Fibroblast of skin of scalp (primary cell): ENCODE measurements around the gene CD247.

ENCODE experiments used
- DNase-seq: peaks from one replicate; pipeline ENCODE4 v3.0.0-alpha.2; 2013

CD247 gene

DNA sequence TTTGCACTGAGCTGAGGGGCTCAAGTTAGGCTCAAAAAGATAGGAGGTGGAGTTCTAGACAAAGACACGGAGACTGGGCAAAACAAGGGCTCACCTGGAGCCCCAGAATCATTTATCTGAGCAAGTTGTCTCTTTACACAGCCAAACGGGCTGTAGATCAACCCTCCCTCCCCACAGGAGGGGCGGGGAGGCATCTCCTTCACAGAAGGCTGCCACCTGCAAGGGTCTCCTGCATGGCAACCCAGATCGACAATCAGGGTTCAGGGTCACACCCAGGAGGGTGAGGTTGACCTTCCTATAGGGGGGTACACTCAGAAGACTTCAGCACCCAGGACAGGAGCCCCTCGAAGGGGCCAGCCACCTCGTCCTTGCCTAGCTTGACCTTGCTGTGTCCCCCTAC is 84.0 kb downstream of the CD247 start:
- no peak for DNase-seq

DNA sequence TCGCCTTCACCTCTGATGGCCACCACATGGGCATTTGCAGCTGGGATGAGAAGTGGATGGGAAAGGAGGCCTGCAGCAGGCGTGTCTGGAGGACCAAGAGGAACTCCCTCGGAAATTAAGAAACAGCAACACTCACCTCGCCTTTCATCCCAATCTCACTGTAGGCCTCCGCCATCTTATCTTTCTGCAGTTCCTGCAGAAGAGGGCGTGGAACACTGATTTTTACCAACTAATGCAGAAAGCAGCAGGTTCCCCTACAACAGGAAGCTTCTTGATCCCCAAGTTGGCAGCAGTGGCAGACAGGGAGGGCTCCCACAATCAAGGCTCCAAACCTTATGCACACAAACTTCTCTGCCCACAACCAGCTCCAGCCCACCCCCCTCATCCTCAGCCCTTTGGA is 84.4 kb downstream of the CD247 start:
- no peak for DNase-seq

- DNase-seq: no peak
Observed at GRCh38 chr1:167432780-167433179, 85.5 kb downstream of the CD247 start.

DNA sequence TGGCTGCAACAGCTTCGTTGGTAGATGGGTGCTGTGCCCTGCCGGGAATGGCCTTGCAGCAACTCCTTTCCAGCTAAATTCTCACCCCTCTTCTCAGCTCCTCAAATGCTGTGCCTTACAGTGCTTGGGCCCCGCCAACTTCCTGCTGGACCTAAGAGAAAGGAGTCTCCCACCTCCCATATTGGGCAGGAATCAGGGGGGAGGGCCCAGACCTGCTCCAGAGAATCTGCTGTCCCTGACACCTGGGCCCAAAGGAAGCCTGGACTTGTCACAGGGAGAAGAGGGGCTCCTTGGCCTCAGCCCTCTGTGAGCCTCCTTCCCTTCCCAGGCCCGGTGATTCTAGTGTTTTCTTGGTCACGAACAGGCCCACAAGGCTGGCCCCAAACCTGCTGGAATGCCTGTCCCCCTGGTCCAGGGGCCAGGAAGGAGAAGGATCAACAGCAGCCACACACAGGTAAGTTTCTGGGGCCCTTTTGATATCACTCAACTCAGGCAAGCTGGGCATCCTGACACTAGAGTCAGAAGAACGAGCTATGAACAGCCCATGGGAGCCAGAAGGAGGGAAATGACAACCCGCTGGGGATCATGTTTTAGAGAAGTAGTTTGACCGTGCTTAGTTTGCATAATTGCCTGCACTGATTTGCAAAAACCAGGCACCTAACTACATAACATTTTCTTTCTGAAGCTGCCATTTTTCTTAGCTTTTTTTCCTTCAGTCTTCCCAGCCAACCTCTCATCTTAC is 86.2 kb downstream of the CD247 start:
- DNase-seq: no peak

GRCh38 chr1:167431261-167431908 is 86.9 kb downstream of the CD247 start:
- DNase-seq: no peak

DNA sequence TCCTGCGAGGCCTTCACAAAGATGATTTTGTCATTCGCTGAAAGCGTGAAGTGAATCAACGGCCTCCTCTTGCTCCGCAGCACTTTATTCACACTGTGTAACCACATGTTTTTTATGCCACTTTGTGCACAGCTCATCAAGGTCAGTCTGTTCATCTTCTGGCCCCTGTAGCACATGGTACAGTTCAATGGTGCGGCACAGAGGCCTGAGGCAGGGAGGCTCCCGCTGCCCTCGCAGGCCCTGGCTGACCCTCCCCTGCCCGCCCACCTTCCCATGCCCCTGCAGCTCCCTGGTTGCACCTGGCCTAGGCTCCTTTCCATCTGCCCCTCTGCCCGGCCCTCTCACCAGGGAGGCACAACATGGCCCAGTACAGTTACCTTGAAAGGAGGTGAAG is 87.5 kb downstream of the CD247 start:
- no peak for DNase-seq

- no peak for DNase-seq
Observed at GRCh38 chr1:167430134-167430848, 88.0 kb downstream of the CD247 start.

GRCh38 chr1:167429612-167430011 is 88.7 kb downstream of the CD247 start:
- no peak for DNase-seq

DNA sequence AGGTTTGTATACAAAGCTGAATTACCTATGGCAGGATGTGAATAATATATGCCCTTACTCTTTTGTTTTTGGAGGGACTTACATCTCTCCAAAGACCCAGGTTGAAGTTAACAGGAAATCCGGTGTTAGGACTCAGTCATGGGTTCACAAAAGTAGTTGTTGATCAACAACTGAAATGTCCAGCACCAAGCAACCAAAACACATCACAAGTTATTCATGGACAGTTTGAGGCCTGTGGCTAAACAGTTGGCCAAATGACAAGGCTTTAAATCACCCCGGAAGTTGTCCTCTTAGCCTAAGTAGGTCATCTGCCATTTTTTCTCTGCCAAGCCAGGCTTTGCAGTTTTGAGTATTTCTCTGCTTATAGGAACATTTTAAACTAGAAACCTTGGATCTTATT is 89.9 kb downstream of the CD247 start:
- DNase-seq: no peak

DNA sequence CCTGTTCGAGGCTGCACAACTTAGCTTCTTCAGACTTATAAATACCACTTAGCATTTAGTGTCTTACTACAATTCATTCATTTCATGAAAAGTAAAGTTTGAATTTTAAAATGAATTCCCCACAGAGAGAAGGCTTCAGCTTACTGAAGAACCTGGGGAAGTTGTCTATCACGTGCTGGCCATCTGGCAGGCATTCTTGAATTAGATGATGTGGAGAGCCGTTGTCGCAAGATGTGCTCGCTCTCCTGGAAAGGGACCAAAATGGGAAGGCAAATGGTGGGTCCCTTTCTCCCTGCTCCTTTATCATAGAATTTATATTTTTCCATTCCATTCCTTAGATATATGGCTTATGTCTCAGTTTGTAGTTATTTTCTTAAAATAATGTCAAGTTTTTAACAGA is 90.5 kb downstream of the CD247 start:
- no peak for DNase-seq

DNA sequence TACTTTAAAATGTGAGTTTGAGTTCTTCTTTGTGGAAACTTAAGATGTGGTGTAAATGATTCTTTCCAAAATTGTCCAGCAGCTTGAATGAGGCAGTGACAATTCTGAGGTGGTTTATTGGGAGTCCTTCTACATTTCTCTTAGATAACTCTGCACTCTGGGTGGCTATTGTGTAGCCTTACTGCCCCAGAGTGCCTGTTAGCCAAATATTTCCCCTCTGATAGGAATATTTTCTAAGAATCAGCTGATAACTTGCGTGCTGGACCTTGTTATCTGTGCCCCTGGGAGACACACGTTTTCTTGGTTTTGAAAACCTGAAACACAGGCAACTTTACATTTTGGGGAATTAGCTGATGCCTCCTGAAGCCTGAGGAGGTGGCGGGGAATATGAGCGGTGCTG is 91.6 kb downstream of the CD247 start:
- DNase-seq: no peak

DNA sequence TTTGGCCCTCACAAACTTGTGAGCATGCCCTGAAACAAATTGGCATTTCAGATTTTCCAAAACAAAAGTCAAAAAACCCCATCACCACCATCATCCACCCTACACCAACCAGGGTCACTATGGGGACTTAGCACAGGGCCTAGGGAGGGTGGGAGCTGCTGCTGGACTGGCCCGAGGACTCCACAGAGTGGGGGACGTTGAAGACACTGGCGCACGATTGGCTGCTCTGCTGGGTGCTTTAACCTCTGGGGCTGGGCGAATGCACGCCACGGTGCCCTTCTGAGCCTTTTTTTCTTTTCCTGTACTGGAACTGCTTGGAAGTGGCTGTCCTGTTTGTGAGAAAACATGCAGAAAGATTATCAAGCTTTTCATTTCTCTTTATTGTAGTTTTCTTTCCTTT is 92.8 kb downstream of the CD247 start:
- DNase-seq: no peak

DNA sequence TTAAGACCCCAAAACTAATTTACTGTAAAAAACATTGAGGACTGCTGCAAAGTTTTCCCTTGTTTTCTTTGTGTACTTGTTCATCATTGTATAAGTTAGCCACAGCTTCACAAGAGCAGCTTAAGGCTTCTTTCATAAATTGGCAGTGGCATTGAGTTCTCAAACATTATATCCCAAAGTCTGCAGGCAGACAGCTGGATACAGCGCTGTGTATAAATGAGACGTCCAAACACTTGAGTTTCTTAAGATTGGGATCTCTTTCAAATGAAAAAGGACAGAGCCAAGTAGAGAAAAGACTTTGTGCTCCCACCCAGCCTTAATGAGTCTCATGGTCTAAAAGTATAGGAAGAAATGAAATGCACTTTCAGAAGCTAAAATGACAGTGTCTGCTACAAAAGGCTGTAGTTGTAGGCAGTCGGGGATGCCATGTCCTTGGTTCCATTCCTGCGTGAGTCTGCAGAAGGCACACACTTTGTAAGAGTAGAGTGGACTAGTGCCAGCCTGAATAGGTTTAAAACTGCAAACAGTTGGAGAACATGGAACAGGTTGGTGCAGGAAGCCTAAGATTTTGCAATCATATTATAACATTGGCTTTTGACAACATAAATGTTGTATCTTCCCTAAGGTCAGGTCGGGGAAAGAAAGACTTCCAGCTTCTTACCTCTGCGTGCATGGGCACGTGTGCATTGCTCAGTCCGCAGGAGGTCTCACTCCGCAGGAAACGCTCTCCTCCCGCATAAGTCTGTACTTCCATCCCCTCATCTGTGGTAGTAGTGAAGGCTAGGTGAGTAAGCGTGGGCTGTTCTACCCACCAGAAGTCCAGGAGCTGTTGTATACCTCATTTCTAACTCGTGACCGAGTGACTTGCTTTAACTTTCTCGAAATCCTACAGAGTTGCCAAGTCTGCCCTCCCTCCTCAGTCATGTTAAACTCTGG is 94.4 kb downstream of the CD247 start:
- DNase-seq: no peak

DNA sequence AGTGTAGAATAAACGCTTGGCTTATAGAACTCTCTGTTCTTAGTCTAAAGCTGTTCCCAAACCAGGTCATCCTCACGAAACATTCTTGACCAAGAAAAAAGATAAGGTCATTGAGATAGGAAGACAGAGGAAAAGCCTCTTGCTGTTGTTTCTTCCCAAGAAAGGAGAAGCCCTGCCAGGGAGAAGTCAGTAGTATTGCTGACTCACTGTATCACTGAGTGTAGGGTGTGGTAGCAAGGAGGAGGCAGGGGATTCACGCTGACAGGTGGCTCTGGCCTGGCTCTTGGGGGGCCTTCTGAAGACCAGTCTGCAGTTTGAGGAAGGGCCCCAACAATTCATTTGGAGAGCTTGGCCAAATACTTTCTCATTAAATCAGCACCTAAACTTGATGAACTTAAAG is 97.8 kb downstream of the CD247 start:
- no peak for DNase-seq

DNA sequence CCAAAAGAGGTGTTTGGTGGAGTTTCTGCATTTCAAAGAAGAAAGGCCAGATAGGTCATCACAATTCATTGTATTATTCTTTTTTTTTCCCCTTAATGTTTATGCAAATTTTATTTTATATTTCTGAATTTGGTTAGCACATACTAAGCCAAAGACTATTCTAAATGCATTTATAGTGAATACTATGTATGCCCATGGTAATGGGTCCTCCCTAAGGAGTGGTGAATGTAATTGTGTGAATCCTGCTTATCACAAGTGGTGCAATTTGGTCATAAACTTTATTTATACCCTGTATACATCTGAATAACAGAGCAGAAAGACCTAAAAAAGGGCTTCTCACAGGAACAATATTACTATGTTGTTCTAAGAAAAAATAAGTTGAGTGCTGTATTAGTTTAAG is 99.1 kb downstream of the CD247 start:
- DNase-seq: no peak

- DNase-seq: peak; percentile 6
Observed at GRCh38 chr1:167418391-167418790, 99.9 kb downstream of the CD247 start.

- no peak for DNase-seq
Observed at GRCh38 chr1:167416506-167416905, 101.8 kb downstream of the CD247 start.

DNA sequence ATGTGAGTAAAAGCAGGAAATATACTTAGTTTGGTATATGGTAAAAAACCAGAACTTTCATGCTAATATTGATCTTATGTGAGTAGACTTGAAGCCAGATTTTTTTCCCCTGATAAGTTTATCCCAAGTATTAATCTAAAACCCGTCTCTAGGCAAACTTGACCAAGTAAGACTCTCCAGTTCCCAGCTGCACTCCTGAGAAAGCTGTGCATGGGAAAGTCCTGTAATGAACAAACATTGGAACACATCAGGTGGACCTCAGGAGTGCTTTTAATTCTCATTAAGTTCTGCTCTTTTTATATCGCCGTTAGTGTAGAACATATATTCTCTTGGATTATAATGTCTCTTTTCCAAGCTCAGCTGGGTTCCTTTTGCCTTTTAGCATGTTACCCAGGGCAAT is 105.0 kb downstream of the CD247 start:
- DNase-seq: no peak

DNA sequence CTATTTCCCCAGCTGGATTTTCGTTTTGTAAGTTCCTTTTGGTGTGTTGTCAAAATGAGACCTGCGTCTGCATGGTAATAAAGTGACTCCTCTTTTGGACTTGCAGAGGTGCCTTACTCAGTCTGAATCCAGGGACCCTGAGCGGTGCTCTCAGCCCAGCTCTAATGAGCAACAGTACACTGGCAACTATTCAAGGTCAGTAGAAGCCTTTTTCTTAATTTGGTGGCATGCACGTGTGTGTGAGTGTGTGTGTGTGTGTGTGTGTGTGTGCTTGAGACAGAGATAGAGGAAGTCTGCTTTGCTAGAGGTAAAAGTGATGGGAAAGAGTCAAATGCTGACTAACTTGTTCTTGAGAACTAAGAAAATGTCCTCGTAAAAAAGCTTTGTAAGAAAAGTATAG is 105.4 kb downstream of the CD247 start:
- no peak for DNase-seq

DNA sequence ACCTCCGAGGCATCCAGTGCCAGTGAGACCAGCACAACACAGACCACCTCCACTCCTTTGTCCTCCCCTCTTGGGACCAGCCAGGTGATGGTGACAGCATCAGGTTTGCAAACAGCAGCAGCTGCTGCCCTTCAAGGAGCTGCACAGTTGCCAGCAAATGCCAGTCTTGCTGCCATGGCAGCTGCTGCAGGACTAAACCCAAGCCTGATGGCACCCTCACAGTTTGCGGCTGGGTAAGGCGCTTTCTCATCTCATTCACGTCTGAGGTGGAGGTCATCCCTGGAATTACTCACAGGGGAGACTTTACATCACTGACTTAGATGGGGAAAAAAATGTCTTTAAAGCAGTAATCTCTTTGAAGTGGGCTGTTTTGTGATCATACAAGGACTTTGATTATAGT is 106.3 kb downstream of the CD247 start:
- DNase-seq: no peak

DNA sequence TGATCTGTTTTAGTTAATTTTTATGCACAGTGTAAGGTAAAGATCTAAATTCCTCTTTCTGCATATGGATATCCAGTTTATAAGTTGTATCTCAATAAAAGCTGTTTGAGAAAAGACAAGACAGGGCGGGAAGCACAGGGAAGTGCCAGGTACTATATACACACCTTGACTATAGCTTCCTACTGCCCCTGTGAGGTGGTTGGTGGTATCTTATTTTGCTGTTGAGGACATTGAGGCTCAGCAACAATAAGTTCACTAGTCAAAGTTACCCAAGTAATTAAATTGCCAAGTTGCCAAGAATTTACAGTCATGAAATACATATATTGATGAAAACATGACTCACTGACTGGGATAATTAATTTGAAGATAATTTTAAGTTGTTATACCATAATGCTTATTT is 109.1 kb downstream of the CD247 start:
- no peak for DNase-seq

DNA sequence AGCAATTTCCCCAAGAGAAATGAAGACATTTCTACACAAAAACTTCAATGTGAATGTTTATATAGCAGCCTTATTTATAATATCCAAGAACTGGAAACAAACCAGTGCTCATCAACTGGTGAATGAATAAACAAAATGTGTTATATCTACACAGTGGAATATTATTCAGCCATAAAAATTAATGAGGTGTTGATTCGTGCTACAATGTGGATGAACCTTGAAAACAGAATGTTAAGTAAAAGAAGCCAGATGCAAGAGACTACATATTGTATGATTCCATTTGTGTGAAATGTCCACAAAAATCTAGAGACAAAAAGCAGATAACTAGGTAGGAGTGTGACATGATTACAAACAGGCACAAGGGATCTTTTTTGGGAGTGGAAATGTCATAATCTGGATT is 110.0 kb downstream of the CD247 start:
- no peak for DNase-seq

DNA sequence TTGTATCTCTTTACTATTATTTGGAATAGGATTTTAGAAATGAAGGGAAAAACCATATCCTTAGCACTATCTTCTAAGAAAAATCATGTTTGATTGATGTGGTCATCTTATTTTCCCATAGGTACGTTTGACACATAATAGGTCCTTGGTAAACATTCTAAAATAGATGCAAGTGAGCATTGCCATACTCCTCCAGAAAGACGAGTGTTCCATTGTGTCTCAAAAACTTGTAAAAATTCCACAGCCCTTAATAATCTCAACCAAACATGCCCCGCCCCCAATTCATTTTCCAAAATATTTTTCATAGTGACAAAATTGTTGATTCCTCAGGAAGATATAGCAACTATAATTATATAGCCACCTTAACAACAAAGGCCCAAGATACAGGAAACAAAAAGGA is 113.4 kb downstream of the CD247 start:
- no peak for DNase-seq
